Right lobe of liver (tissue), 6 donors: ENCODE data around the gene P2RY6. TPM values are rescaled to one million over a fixed set of nuclear protein-coding genes. Genes with fewer than 3 reads are reported as not detected.
A peak's percentile ranks its signal among the peaks of the same experiment; 100 is the strongest.
"Not testable (repeated sequence)": the region's sequence is repeated elsewhere in the genome, so short reads cannot be mapped to it uniquely, and the experiment has no call there.

Source experiments
- ATAC-seq, 4 donors: fragments of 200-7000 bp; cut with Tn5 transposase; one replicate each; pipeline ENCODE4 v1.9.1; 2020; ENCODE audit warnings: mild to moderate bottlenecking in 4 of 4, moderate library complexity in 4 of 4
- DNase-seq, 3 donors: peaks; one replicate each; pipeline ENCODE4 v3.0.0-alpha.2; 2020
- H3K27ac ChIP-seq, 3 donors: fragments of 200-600 bp; one replicate each; pipeline ENCODE4 v1.8.0; 2022
- H3K27me3 ChIP-seq, 2 donors: fragments of 200-600 bp; one replicate each; pipeline ENCODE4 v1.8.0; 2022
- H3K36me3 ChIP-seq, 4 donors: fragments of 200-600 bp; sonication (generic) in 1 of 4; one replicate each; pipeline versions ENCODE4 v1.5.1 to v1.8.0; 2017 to 2022; ENCODE audit warnings: control low read depth in 1 of 4
- H3K4me1 ChIP-seq, 4 donors: fragments of 200-600 bp; sonication (generic) in 1 of 4; one replicate each; pipeline versions ENCODE4 v1.5.1 to v1.8.0; 2017 to 2022; ENCODE audit warnings: control low read depth in 1 of 4
- H3K4me3 ChIP-seq, 3 donors: fragments of 200-600 bp; one replicate each; pipeline ENCODE4 v1.8.0; 2022
- H3K9me3 ChIP-seq, 4 donors: fragments of 200-600 bp; sonication (generic) in 1 of 4; one replicate each; pipeline versions ENCODE4 v1.5.1 to v1.8.0; 2017 to 2022; ENCODE audit warnings: control low read depth in 1 of 4
- CTCF ChIP-seq, 4 donors: fragments of 200-600 bp in 3 of 4; fragments of 450-650 bp in 1 of 4; IDR thresholded peaks; one replicate each; pipeline versions ENCODE4 v1.5.1 to v1.8.0; 2016 to 2022; ENCODE audit warnings: antibody characterized with exemption in 4 of 4, mild to moderate bottlenecking in 2 of 4
- POLR2A ChIP-seq: fragments of 450-650 bp; IDR thresholded peaks from one replicate; pipeline ENCODE4 v1.6.1; 2017; ENCODE audit warnings: antibody characterized with exemption, mild to moderate bottlenecking
- WGBS: methylation state at CpG from one replicate; pipeline ENCODE4 v1.1.6; 2018; ENCODE audit warnings: low coverage, low lambda C conversion rate; ENCODE audit not compliant: insufficient coverage; ENCODE audit errors: missing lambda C conversion rate; 5-methylcytosine and 5-hydroxymethylcytosine counted together
- intact Hi-C, 2 donors: fragments of 100-400 bp; cut with DNase I; formaldehyde crosslinking; loops; one replicate each; pipeline versions ENCODE4 v1.11.2 to v1.14.1; 2022
- total RNA-seq, 6 experiments: library from RNA; depleted of rRNA in 2 of 6; stranded (reverse); fragments of >200 nt in 2 of 6; fragmentation: NEBNext Ultra II Directional in 3 of 6; extraction: Animal tissue kit (Norgen Biotek cat#: 25700) in 3 of 6; gene quantifications; one replicate each; pipeline versions ENCODE4 v1.1.0 to v1.2.4, GENCODE V29; 2016 to 2023
- donor health status: DM: no; HTN: yes; CAD: no.
- donor health status: DM: no; HTN: no; CAD: no.
- donor health status: DM: no; HTN: no; CAD: no.
- donor health status: DM: no; HTN: yes; CAD: no.
- donor health status: DM: no; HTN: yes; CAD: no.

P2RY6 gene
- total RNA-seq, 6 experiments from 2014 or later = 0.24 to 1.8 (median 0.62) TPM

GRCh38 chr11:73229896-73230875, 42.0 kb upstream of the P2RY6 start:
- H3K9me3 ChIP-seq = no peaks in the 10 kb centered on the region
- ATAC-seq (no peak), DNase-seq (peak in 2 of 3 donors; percentile 9 to 27)
- no peak for TF ChIP-seq CTCF (IDR thresholded peaks at IDR 0.05)
- TF ChIP-seq POLR2A = no peak
- H3K27ac ChIP-seq = no peak overlapping the region
- peaks cover 0 to 27% (median 3%) of the 10 kb centered on the region in 4 donors for H3K4me1 ChIP-seq
- WGBS = 82% methylated on average over 9 of the region's 16 CpGs
- no peak overlapping the region for H3K4me3 ChIP-seq
- no peaks in the 10 kb centered on the region for H3K27me3 ChIP-seq
- no peaks in the 10 kb centered on the region for H3K36me3 ChIP-seq
- intact Hi-C loops = no loop called here

GRCh38 chr11:73230931-73231330, 41.2 kb upstream of the P2RY6 start:
- no peaks in the 10 kb centered on the region for H3K9me3 ChIP-seq
- no peaks in the 10 kb centered on the region for H3K27me3 ChIP-seq
- DNase-seq (peak in 2 of 3 donors; percentile 16 to 29), ATAC-seq (no peak)
- H3K27ac ChIP-seq = no peak overlapping the region
- H3K36me3 ChIP-seq = no peaks in the 10 kb centered on the region
- TF ChIP-seq CTCF (IDR thresholded peaks at IDR 0.05) (no peak), POLR2A (no peak)
- 84% methylated on average over 7 of the region's 7 CpGs for WGBS
- no peak overlapping the region for H3K4me3 ChIP-seq
- intact Hi-C loops = no loop called here
- peaks cover 0 to 34% (median 3%) of the 10 kb centered on the region in 4 donors for H3K4me1 ChIP-seq

GRCh38 chr11:73232487-73232886, 39.7 kb upstream of the P2RY6 start:
- H3K27me3 ChIP-seq, H3K27ac ChIP-seq, H3K36me3 ChIP-seq, intact Hi-C loops, DNase-seq, ATAC-seq, H3K4me3 ChIP-seq, H3K9me3 ChIP-seq: not testable (repeated sequence)
- 97% methylated on average over 5 of the region's 7 CpGs for WGBS
- peaks cover 0 to 38% (median 3%) of the 10 kb centered on the region in 4 donors for H3K4me1 ChIP-seq

- H3K27me3 ChIP-seq = no peaks in the 10 kb centered on the region
- no peaks in the 10 kb centered on the region for H3K36me3 ChIP-seq
- peaks cover 0 to 34% (median 3%) of the 10 kb centered on the region in 4 donors for H3K4me1 ChIP-seq
- no peaks in the 10 kb centered on the region for H3K9me3 ChIP-seq
- no peak for ATAC-seq
- no peak overlapping the region for H3K4me3 ChIP-seq
- intact Hi-C loops = no loop called here
- peak in 1 of 3 donors; percentile 21 for DNase-seq
- no peak for TF ChIP-seq POLR2A
- no peak for TF ChIP-seq CTCF (IDR thresholded peaks at IDR 0.05)
- no peak overlapping the region for H3K27ac ChIP-seq
These were observed 38.9 kb upstream of the P2RY6 start for GRCh38 chr11:73233211-73233610.
